T-helper 17 cell (primary cell): Measurements from ENCODE around the gene TBX2. TPM values are rescaled to one million over a fixed set of nuclear protein-coding genes. Genes with fewer than 3 reads are reported as not detected.
A peak's percentile ranks its signal among the peaks of the same experiment; 100 is the strongest.
"Not testable (repeated sequence)": the region's sequence is repeated elsewhere in the genome, so short reads cannot be mapped to it uniquely, and the experiment has no call there.

Source experiments
- ATAC-seq: fragments of 150-1000 bp; cut with Tn5 transposase; 2 replicates; pipeline ENCODE4 v1.10.0; 2021; ENCODE audit warnings: mild to moderate bottlenecking, moderate library complexity
- DNase-seq, 3 donors: peaks; one replicate each; pipeline versions ENCODE4 v3.0.0 to v3.0.0-alpha.2; 2020 to 2021
- H3K9me3 ChIP-seq: one replicate; pipeline ENCODE4 v1.7.0; 2013; ENCODE audit warnings: low read length, mild to moderate bottlenecking; ENCODE audit not compliant: control insufficient read depth, poor library complexity, severe bottlenecking
- H3K27ac Mint-ChIP-seq: one replicate; pipeline ENCODE4 v1.8.0; 2022; ENCODE audit warnings: mild to moderate bottlenecking, moderate library complexity, mixed read lengths
- H3K27me3 Mint-ChIP-seq: one replicate; pipeline ENCODE4 v1.8.0; 2022; ENCODE audit warnings: mixed read lengths
- H3K36me3 Mint-ChIP-seq: one replicate; pipeline ENCODE4 v1.8.0; 2022; ENCODE audit warnings: low read depth, mixed read lengths
- H3K4me1 Mint-ChIP-seq: one replicate; pipeline ENCODE4 v1.8.0; 2022; ENCODE audit warnings: mild to moderate bottlenecking, mixed read lengths
- H3K4me3 Mint-ChIP-seq: one replicate; pipeline ENCODE4 v1.8.0; 2022; ENCODE audit warnings: mild to moderate bottlenecking, moderate library complexity, mixed read lengths
- total RNA-seq, 4 donors: library from RNA in 2 of 4; stranded (reverse) in 2 of 4; gene quantifications; one replicate each; pipeline ENCODE4 v1.2.3 and lab custom pipeline; 2022 to 2026

Gene TBX2
- total RNA-seq (under 1 TPM in 1 of 2 donors, not detected in 1; 0.50 TPM), total RNA-seq (lab: John Stamatoyannopoulos, UW) (0.12 to 0.15 reads per million in 2 donors)

DNA sequence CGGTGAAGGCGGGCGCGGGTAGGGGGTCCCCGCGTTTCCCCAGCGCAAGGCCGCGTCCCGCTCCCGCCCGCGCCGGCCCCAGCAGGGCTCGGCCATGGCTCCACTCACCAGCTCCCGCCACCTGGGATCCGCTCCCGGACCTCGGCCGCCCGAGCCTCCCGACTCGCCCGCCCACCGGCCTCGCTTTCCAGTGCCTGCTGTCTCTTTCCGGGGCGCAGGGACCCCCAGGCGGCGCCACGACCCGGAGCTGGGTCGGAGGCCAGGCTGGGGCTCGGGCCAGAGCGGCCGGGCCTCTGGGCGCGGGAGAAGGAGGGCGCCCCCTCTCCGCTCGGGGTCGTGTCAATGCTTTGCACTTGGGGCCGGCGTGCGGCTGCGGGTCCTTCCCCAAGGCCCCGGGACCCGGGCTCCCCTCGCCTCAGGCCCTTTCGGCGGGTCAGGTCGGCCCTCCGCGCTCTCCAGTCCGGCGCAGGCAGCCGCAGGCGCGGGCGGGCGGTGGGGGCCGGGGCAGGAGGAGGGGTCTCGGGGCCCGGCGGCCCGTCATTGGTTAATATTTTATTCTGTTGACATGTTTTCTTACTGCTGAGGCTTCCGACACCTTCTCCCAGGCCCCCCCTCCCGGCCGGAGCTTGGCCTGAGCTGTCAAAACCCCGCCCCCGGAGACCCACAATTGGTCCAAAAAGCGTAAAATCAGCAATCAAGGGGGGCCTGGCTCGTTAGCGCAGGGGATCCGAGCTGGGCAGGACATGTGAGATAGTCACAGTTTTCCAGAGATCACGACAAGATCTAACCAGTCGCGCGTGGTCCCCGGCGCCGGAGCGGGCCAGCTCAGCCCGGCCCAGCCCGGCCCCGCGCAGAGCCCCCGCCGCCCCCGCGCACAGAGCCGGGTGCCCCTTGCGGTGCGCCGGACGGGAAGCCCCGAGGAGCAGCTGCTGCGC lies at the start of gene TBX2:
Gene TBX2, plus strand, starts transcription at position 713 of the 935 bp plus-strand sequence. CDS start 334 bp downstream, outside the sequence.
- DNase-seq: no peak
- H3K27ac Mint-ChIP-seq: no peak within 1 kb of the TSS
- ATAC-seq: no peak
- peak within 1 kb of the TSS; percentile 85 for H3K4me3 Mint-ChIP-seq
- H3K36me3 Mint-ChIP-seq: peaks cover 3% of the 10 kb centered on the region
- H3K4me1 Mint-ChIP-seq: peaks cover 32% of the 10 kb centered on the region
- H3K9me3 ChIP-seq: no peaks in the 10 kb centered on the region
- peaks cover 63% of the 10 kb centered on the region for H3K27me3 Mint-ChIP-seq

DNA sequence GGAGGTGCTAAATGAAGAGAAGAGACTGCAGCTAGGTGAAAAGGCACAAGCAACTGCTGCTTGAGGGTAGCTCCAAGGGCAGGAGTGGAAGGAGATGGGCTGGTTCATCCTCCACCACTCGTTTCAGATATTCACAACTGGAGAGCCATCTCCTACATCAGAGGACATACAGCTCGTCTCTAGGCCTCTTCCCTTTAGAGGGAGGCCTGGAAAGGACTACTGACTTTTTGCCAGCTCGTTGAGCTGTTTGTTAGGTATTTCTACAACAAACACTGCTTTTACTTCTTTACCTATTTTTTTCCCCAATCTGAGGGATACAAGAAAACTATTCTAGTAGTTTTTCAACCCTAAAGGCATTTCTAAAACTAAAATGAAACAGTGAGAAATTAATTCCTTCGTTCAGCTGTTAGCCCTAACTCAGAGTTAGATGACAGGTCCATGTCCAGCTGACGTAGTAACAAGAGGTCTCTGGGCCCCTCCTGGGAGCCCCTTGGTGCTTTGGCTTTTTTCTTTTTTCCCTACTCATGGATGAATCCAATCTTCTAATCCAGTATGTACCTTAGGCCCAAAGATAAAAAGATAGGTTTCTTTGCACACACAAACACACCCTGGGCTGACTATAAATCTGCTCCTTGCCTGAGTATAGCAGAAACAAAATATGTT lies 47.8 kb upstream of the TBX2 start:
- DNase-seq: no peak
- H3K4me3 Mint-ChIP-seq: no peak overlapping the region
- no peaks in the 10 kb centered on the region for H3K27me3 Mint-ChIP-seq
- no peak overlapping the region for H3K27ac Mint-ChIP-seq
- no peak for ATAC-seq
- no peaks in the 10 kb centered on the region for H3K36me3 Mint-ChIP-seq
- no peaks in the 10 kb centered on the region for H3K4me1 Mint-ChIP-seq
- H3K9me3 ChIP-seq: no peaks in the 10 kb centered on the region

DNA sequence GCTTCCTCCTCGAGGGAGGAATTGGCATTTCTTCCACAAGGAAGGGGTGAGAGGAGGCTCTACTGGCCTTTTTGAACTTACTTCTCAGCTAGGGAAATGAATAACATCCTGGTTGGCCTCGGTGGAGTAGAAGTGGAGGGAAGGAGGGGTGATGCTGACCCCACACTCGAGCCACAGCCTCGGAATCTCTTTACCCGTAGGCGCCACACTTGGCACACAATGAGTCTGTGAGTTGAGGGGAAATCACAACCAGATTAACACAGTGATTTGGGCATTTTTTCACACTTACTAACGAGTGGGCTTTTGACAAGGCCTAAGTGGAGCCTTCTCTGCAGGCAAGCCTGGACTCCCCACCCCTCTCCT lies 47.3 kb upstream of the TBX2 start:
- DNase-seq (no peak), ATAC-seq (no peak)
- Mint-ChIP-seq H3K4me3 (no peak overlapping the region), H3K4me1 (no peaks in the 10 kb centered on the region), H3K36me3 (no peaks in the 10 kb centered on the region), H3K27ac (no peak overlapping the region), H3K27me3 (no peaks in the 10 kb centered on the region)
- H3K9me3 ChIP-seq: no peaks in the 10 kb centered on the region

DNA sequence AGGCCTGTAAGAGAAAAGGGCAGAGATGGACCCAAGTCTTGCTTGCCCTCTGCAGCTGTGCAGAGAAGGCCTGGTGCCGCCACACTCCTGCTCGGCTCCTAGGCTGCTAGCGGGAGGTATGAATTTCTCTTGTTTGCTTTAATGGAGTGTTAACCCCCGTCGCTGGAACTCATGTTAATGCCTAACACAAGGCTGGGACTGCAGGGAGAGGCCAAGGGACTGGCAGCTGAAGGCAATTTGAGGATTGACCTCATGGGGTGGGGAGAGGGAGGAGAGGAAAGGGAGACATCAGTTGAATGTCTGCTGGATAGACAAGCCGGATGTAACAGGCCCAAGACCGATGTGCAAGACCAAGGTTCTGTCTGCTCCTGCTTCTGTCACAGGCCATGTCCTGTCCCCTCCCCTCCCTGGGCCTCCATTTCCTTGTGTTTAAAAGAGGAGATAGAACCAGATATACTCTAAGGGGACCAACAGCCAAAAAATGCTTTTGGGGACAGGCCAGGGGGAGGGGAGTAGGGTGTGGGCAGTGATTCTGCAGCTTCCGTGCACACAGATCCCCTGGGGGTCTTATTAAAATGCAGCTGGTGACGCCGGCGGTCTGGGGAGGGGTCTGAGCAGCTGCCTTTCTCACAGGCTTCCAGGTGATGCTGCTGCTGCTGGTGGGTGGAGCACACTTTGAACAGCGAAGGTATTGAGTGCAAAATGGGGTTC lies 46.7 kb upstream of the TBX2 start:
- no peak overlapping the region for H3K4me3 Mint-ChIP-seq
- no peaks in the 10 kb centered on the region for H3K4me1 Mint-ChIP-seq
- H3K36me3 Mint-ChIP-seq: no peaks in the 10 kb centered on the region
- no peak overlapping the region for H3K27ac Mint-ChIP-seq
- ATAC-seq (no peak), DNase-seq (no peak)
- H3K9me3 ChIP-seq: no peaks in the 10 kb centered on the region
- no peaks in the 10 kb centered on the region for H3K27me3 Mint-ChIP-seq

DNA sequence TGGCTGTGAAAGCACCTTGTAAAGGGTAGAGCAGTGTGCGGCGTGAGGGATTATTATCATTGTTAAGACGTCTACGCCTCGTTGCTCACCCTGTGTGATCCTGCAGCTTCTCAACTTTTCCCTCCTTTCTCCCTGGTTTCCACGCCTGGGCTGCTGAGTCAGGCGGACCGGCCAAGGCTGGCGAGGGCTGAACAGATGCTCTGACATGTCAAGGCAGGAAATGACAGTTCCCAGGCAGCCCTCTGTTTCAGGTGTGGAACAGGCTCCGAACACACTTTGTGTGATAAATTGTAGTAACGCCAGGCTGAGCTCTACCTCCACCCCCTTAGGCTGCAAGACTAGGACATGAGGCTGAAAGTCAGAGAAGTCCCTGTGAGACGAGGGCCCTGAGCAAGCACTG lies 46.0 kb upstream of the TBX2 start:
- Mint-ChIP-seq H3K4me3 (no peak overlapping the region), H3K27ac (no peak overlapping the region), H3K4me1 (no peaks in the 10 kb centered on the region), H3K36me3 (no peaks in the 10 kb centered on the region), H3K27me3 (no peaks in the 10 kb centered on the region)
- DNase-seq (no peak), ATAC-seq (no peak)
- H3K9me3 ChIP-seq: no peaks in the 10 kb centered on the region

DNA sequence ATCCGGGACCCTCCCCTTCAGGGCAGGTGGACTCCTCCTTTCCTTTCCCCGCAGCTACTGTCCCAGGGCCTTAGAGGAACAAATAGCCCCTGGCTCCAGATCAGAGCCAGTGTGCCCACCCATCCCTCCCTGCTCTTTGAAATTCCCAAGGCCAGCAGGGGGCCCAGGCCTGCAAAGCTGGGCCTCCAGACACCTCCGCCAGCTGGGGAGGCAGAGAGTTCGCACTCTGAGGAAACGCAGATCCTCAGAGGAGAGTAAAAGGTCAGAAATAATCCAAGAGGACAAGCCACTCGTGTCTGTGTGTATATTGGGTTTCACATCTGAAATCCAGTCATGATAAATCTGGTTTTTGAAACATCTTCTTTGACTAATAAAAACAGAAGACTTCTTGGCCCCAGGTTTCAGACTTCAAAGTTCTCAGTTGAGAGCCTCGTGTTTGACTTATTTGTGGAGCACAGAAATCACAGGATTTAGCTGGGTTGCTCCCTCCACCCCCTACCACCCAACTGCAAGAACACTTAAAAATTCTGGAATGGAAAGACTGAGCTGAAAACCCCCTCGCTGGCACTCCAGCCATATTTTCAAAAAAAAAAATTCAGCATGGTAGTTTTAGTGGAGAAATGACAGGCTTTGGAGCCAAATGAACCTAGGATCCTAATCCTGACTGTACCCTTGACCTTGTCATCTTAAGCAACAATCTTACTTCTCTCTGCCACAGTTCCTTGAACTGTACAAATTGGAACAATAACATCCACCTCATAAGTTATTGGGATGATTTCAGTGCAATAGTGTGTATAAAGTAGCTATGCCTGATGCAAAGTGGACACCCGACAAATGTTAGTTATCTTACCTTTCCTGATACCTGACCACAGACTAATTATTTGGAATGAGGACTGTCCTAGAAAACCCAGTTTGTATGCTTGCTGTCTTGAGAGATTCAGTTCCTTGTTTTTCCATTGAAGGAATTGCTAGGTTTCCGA lies 44.5 kb upstream of the TBX2 start:
- H3K4me1 Mint-ChIP-seq: no peaks in the 10 kb centered on the region
- no peaks in the 10 kb centered on the region for H3K9me3 ChIP-seq
- no peaks in the 10 kb centered on the region for H3K36me3 Mint-ChIP-seq
- DNase-seq: no peak
- ATAC-seq: no peak
- no peaks in the 10 kb centered on the region for H3K27me3 Mint-ChIP-seq
- H3K27ac Mint-ChIP-seq: no peak overlapping the region
- no peak overlapping the region for H3K4me3 Mint-ChIP-seq

DNA sequence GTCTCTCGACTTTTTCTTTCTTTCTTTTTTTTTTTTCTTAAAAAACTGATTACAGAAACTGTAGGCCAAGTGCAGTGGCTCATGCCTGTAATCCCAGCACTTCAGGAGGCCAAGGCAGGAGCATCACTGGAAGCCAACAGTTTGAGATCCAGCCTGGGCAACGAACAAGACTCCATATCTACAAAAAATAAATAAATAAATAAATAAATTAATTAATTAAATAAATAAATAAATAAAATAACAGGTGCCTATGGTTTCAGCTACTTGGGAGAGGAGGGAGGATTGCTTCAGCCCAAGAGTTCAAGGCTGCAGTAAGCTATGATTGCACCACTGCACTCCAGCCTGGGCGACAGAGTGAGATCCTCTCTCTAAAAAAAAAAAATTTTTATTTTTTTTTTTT lies 42.6 kb upstream of the TBX2 start:
- ATAC-seq, DNase-seq, H3K27me3 Mint-ChIP-seq, H3K27ac Mint-ChIP-seq, H3K4me1 Mint-ChIP-seq, H3K9me3 ChIP-seq, H3K36me3 Mint-ChIP-seq, H3K4me3 Mint-ChIP-seq: not testable (repeated sequence)

DNA sequence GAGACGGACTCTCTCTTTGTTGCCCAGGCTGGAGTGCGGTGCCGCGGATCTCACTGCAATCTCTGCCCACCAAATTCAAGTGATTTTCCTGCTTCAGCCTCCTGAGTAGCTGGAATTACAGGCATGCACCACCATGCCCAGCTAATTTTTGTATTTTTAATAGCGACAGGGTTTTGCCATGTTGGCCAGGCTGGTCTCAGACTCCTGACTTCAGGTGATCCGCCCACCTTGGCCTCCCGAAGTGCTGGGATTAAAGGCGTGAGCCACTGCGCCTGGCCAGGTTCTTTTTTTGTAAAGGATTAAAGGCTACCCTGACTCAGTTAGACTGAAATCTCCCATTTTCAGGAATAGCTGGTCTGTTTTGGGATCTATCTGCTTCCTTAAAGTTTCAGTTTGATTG lies 40.1 kb upstream of the TBX2 start:
- not testable (repeated sequence) for H3K9me3 ChIP-seq, H3K27ac Mint-ChIP-seq, H3K27me3 Mint-ChIP-seq

DNA sequence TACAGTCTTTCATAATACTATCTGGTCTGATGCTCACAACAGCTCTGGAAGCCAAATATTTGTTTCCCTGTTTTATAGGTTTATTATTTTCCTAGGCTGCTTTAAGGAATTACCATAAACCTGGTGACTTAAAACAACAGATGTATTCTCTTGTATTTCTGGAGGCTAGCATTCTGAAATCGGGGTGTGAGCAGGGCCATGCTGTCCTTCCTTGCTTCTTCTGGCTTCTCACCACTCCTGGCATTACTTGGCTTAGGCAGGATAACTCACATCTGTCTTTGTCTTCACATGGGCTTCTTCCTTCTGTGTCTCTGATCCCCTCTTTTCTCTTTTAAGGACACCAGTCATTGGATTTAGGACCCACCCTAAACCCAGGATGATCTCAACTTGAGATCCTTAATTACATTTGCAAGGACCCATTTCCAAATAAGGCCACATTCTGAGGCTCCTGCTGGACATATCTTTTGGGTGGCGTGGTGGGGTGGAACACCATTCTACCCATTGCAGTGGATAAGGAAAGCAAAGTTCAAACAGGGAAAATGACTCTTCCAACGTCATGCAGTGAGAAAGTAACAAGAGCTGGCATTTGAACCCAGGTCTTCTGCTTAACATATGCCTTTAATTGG lies 39.2 kb upstream of the TBX2 start:
- Mint-ChIP-seq H3K27me3 (no peaks in the 10 kb centered on the region), H3K4me1 (peaks cover 2% of the 10 kb centered on the region), H3K36me3 (no peaks in the 10 kb centered on the region), H3K4me3 (no peak overlapping the region), H3K27ac (no peak overlapping the region)
- ATAC-seq (no peak), DNase-seq (no peak)
- H3K9me3 ChIP-seq: no peaks in the 10 kb centered on the region

More for the DNA sequence above, 40.1 kb upstream of the TBX2 start:
- not testable (repeated sequence) for H3K36me3 Mint-ChIP-seq, DNase-seq, H3K4me3 Mint-ChIP-seq, ATAC-seq, H3K4me1 Mint-ChIP-seq

DNA sequence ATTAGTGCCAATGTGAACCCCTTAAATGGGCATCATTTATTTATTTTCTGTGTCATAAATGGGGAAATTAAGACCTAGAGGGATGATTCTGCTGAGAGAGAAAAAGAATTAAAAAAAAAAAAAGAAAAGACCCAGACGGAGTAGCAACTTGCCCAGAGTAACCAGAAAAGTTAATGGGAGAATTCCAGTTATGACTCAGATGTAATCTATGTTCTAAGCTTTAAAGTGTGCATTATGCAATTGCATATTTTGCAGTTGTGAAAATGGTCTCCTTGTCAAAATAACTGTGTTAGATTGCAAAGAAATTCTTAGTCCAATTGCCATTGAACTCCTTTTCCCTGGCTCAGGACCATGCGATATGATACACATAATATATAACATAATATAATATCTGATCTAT lies 38.6 kb upstream of the TBX2 start:
- no peaks in the 10 kb centered on the region for H3K36me3 Mint-ChIP-seq
- ATAC-seq: no peak
- H3K4me1 Mint-ChIP-seq: peaks cover 2% of the 10 kb centered on the region
- no peaks in the 10 kb centered on the region for H3K9me3 ChIP-seq
- no peak for DNase-seq
- no peaks in the 10 kb centered on the region for H3K27me3 Mint-ChIP-seq
- H3K27ac Mint-ChIP-seq: no peak overlapping the region
- no peak overlapping the region for H3K4me3 Mint-ChIP-seq

DNA sequence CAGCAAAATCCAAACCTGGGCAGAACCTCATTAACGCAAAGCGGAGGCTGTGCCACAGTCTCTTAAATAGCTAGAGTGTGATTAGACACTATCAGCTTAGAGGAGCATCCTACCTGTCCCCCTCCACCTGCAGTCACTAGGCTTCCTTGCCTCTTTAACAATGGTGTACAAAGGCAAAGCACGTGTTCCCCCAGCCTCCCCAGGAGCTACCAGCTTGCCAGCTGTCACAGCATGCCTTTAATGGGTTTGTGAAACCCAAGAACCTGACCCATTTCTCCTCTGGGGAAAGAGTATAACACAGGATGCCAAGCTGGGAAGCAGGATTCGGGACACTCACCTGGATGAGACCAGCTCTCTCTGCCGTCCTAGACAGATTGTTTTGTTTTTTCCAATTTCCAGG lies 37.2 kb upstream of the TBX2 start:
- Mint-ChIP-seq H3K27me3 (no peaks in the 10 kb centered on the region), H3K4me1 (peaks cover 2% of the 10 kb centered on the region), H3K4me3 (no peak overlapping the region), H3K36me3 (no peaks in the 10 kb centered on the region), H3K27ac (no peak overlapping the region)
- DNase-seq (no peak), ATAC-seq (no peak)
- H3K9me3 ChIP-seq: no peaks in the 10 kb centered on the region
